ENCODE results near the gene ARID1A.
A peak's percentile ranks its signal among the peaks of the same experiment; 100 is the strongest.

The ARID1A gene

GRCh38 chr1:26771285-26771642 is 75.4 kb downstream of the ARID1A start:
- no peak for DNase-seq (ENCODE audit: low read depth)
- H3K4me3 ChIP-seq (ENCODE audit: control insufficient read depth, low read depth, low read length): no peak overlapping the region
- TF ChIP-seq CTCF (conservative IDR thresholded peaks at IDR 0.05; ENCODE audit: control insufficient read depth, insufficient read depth, low read depth, low read length): no peak

GRCh38 chr1:26771643-26772321 is 76.0 kb downstream of the ARID1A start:
- DNase-seq (ENCODE audit: low read depth): peak; percentile 100
- no peak for TF ChIP-seq CTCF (conservative IDR thresholded peaks at IDR 0.05; ENCODE audit: control insufficient read depth, insufficient read depth, low read depth, low read length)
- no peak overlapping the region for H3K4me3 ChIP-seq (ENCODE audit: control insufficient read depth, low read depth, low read length)

GRCh38 chr1:26772687-26773086 is 76.9 kb downstream of the ARID1A start:
- peak; percentile 98 for DNase-seq (ENCODE audit: low read depth)
- H3K4me3 ChIP-seq (ENCODE audit: control insufficient read depth, low read depth, low read length): no peak overlapping the region
- no peak for TF ChIP-seq CTCF (conservative IDR thresholded peaks at IDR 0.05; ENCODE audit: control insufficient read depth, insufficient read depth, low read depth, low read length)

GRCh38 chr1:26774462-26774861 is 78.6 kb downstream of the ARID1A start:
- DNase-seq (ENCODE audit: low read depth): no peak
- TF ChIP-seq CTCF (conservative IDR thresholded peaks at IDR 0.05; ENCODE audit: control insufficient read depth, insufficient read depth, low read depth, low read length): no peak
- H3K4me3 ChIP-seq (ENCODE audit: control insufficient read depth, low read depth, low read length): no peak overlapping the region

- no peak for DNase-seq (ENCODE audit: low read depth)
- TF ChIP-seq CTCF (conservative IDR thresholded peaks at IDR 0.05; ENCODE audit: control insufficient read depth, insufficient read depth, low read depth, low read length): no peak
- H3K4me3 ChIP-seq (ENCODE audit: control insufficient read depth, low read depth, low read length): no peak overlapping the region
These were observed 79.9 kb downstream of the ARID1A start for GRCh38 chr1:26775666-26776065.

GRCh38 chr1:26779098-26779668 is 83.4 kb downstream of the ARID1A start:
- no peak overlapping the region for H3K4me3 ChIP-seq (ENCODE audit: control insufficient read depth, low read depth, low read length)
- no peak for DNase-seq (ENCODE audit: low read depth)
- no peak for TF ChIP-seq CTCF (conservative IDR thresholded peaks at IDR 0.05; ENCODE audit: control insufficient read depth, insufficient read depth, low read depth, low read length)
